AG04450 (cell line): Measurements from ENCODE around the gene TSPAN15. TPM values are rescaled to one million over a fixed set of nuclear protein-coding genes. Genes with fewer than 3 reads are reported as not detected.

Experiments used
- CTCF ChIA-PET: fragments of 300-600, 350-600 bp; formaldehyde crosslinking; extraction: SDS; loops from one replicate; lab custom pipeline; 2022; ENCODE audit warnings: antibody characterized with exemption, inconsistent platforms; lab: Charles Lee
- POLR2A ChIA-PET: fragments of 350-600 bp; formaldehyde crosslinking; extraction: SDS; loops from one replicate; lab custom pipeline; 2021; ENCODE audit warnings: antibody characterized with exemption, inconsistent platforms; lab: Yijun Ruan, JAX
- DNase-seq: peaks from one replicate; pipeline ENCODE4 v3.0.0-alpha.2; 2011; ENCODE audit warnings: low read depth, low spot score
- H3K27ac ChIP-seq: one replicate; pipeline ENCODE4 v1.5.1; 2012; ENCODE audit warnings: low read depth, low read length, control low read depth
- H3K27me3 ChIP-seq: one replicate; pipeline ENCODE4 v1.6.0; 2012; ENCODE audit warnings: low read length; ENCODE audit not compliant: control insufficient read depth, insufficient read depth
- H3K4me3 ChIP-seq: 2 replicates; pipeline ENCODE4 v1.5.1; 2011; ENCODE audit warnings: mild to moderate bottlenecking, low read depth, low read length, control low read depth
- H3K9me3 ChIP-seq: 2 replicates; pipeline ENCODE4 v1.5.1; 2012; ENCODE audit warnings: low read length; ENCODE audit not compliant: control insufficient read depth, insufficient read depth
- polyA plus RNA-seq: library from polyadenylated mRNA; depleted of rRNA; stranded (reverse); fragments of >200 nt; gene quantifications from 2 replicates; pipeline ENCODE4 v1.2.3, GENCODE V29; 2011
- TF ChIP-seq, protein P1 (sequence below): IDR thresholded peaks from 2 replicates; pipeline ENCODE4 v1.5.1; 2011; ENCODE audit warnings: low read depth, low read length, control low read depth, inconsistent platforms

Gene TSPAN15
- polyA plus RNA-seq, 1 experiment = 0.38 TPM

DNA sequence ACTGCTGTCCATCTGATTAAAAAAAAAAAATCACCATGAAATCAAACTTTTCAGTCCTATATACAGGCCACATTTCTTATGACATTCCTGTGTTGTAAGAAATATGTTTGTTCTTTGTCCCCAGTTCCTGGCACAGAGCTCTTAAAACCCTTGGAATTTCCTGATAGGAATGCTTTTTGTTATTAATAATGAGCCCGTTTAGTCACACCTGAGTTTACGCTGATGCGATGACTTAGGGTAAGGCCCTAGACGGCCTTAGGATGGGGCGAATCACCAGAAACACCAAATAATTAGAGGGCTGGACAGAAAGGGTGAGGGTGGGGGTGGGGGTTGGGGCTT is 17.5 kb downstream of the TSPAN15 start:
- POLR2A ChIA-PET = interaction anchor here (0.6 kb wide), 1 partner anchor 65 kb away, joined by 5 read pairs; no protein-coding TSS in a partner anchor

DNA sequence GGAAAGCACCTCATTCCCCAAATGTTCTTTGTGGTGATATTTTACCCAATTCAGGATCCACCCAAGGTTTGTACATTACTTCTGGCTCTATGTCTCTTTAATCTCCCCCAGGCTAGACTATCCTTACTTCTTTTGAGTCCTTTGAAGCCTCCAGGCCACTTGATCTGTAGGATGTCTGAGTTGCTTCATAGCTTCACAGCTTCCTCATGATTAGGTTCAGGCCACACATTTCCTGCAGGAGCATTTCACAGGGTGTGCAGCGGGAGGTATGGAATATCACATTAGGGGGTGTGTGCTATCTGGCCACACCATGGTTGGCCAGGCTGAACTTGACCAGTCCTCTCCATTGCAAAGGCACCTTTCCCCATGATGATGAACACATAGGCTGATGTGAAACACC is 18.7 kb downstream of the TSPAN15 start:
- no peak overlapping the region for H3K4me3 ChIP-seq
- CTCF ChIA-PET = no interaction called here
- DNase-seq = no peak
- H3K9me3 ChIP-seq = no peaks in the 10 kb centered on the region
- POLR2A ChIA-PET = no interaction called here
- TF ChIP-seq, protein P1, sequence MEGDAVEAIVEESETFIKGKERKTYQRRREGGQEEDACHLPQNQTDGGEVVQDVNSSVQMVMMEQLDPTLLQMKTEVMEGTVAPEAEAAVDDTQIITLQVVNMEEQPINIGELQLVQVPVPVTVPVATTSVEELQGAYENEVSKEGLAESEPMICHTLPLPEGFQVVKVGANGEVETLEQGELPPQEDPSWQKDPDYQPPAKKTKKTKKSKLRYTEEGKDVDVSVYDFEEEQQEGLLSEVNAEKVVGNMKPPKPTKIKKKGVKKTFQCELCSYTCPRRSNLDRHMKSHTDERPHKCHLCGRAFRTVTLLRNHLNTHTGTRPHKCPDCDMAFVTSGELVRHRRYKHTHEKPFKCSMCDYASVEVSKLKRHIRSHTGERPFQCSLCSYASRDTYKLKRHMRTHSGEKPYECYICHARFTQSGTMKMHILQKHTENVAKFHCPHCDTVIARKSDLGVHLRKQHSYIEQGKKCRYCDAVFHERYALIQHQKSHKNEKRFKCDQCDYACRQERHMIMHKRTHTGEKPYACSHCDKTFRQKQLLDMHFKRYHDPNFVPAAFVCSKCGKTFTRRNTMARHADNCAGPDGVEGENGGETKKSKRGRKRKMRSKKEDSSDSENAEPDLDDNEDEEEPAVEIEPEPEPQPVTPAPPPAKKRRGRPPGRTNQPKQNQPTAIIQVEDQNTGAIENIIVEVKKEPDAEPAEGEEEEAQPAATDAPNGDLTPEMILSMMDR = no peak
- H3K27me3 ChIP-seq = peaks cover 48% of the 10 kb centered on the region
- no peak overlapping the region for H3K27ac ChIP-seq

More for the DNA sequence above, 17.5 kb downstream of the TSPAN15 start:
- Histone ChIP-seq H3K9me3 (no peaks in the 10 kb centered on the region), H3K27ac (no peak overlapping the region), H3K27me3 (peaks cover 48% of the 10 kb centered on the region), H3K4me3 (no peak overlapping the region)
- no peak for DNase-seq
- CTCF ChIA-PET = interaction anchor here (0.5 kb wide), 1 partner anchor 47 kb away, joined by 3 read pairs; no protein-coding TSS in a partner anchor
- TF ChIP-seq, protein P1 = no peak

- Histone ChIP-seq H3K4me3 (no peak overlapping the region), H3K9me3 (no peaks in the 10 kb centered on the region), H3K27me3 (peaks cover 46% of the 10 kb centered on the region), H3K27ac (no peak overlapping the region)
- POLR2A ChIA-PET = no interaction called here
- CTCF ChIA-PET = no interaction called here
- no peak for DNase-seq
- TF ChIP-seq, protein P1 = no peak
Measured at GRCh38 chr10:69470463-69471384, 19.5 kb downstream of the TSPAN15 start.

DNA sequence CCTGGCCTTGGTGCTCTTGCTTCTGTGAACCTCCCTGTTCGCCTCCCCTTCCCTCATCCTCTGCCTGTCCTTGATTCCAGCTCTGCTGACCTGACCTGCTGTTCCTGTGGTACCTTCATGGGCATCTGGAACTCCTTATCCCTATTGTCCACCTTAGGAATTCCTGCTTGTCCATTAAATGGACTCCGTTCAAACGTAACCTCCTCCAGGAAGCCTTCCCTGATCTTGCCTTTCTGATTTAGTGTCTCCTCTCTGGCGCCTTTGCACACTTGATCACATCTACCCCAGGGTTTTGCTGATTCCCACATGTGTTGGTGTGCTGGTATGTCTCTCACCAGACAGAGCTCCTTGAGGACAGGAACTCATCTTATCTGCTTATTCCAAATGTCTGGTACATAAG is 20.9 kb downstream of the TSPAN15 start:
- no peak for DNase-seq
- ChIA-PET POLR2A (no interaction called here), CTCF (no interaction called here)
- Histone ChIP-seq H3K4me3 (no peak overlapping the region), H3K27ac (no peak overlapping the region), H3K27me3 (peaks cover 37% of the 10 kb centered on the region), H3K9me3 (no peaks in the 10 kb centered on the region)
- TF ChIP-seq, protein P1 = no peak

DNA sequence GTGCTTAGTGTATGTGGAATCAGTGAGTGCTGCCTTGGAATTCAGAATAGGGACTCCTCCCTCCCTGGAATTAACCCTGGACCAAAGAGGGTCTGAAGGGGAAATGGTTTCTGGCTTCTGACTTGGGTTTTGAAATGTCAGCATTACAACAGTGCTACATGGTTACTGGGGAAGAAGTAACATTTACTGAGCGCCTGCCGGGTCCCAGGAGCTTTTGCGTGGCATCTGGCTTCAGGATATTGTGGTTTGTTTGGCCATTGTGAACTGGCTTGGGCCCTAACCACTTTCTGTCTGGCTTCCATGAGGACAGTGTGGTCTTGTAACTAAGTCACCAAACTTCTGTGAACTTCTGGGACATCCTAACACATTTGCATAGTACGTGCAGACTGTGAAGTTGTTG is 21.3 kb downstream of the TSPAN15 start:
- no peaks in the 10 kb centered on the region for H3K9me3 ChIP-seq
- H3K4me3 ChIP-seq = no peak overlapping the region
- DNase-seq = no peak
- H3K27ac ChIP-seq = no peak overlapping the region
- CTCF ChIA-PET = no interaction called here
- POLR2A ChIA-PET = no interaction called here
- TF ChIP-seq, protein P1 = no peak
- H3K27me3 ChIP-seq = peaks cover 36% of the 10 kb centered on the region
